Measurements from ENCODE around the gene HECTD1. TPM values are rescaled to one million over a fixed set of nuclear protein-coding genes. Genes with fewer than 3 reads are reported as not detected.

HECTD1 gene
- total RNA-seq, 4 donors from 2014 or later = 356 to 453 (median 420) TPM

DNA sequence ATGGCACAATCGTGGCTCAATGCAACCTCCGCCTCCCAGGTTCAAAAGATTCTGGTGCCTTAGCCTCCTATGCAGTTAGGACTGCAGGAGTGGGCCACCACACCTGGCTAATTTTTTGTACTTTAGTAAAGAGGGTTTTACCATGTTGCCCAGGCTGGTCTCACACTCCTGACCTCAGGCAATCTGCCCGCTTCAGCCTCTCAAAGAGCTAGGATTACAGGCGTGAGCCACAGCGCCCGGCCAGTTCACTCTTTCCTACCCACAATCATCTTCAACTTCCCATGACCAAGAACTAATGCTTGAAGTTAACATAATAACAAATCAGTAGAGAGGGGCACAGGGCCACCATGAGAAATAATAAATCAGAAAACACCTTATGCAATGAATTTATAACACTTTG lies 82.4 kb downstream of the HECTD1 start:
- no peak for ATAC-seq

DNA sequence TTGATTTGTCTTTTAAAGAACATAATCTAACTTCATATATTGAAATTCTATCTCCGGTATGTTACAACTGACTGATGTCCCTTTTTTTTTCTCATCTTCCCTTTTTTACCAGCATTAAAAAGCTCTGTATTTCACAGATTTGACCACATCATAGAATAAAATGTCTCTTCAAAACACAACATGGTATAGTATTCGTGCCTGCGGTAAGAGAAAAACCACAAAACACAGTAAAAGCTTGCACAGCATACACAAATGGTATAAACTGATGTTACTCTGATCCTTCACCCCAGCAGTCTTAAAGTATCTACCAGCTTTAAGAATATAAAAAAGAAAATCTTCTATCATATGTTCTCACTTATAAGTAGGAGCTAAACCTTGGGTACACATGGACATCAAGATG lies 83.4 kb downstream of the HECTD1 start:
- DNase-seq = no peak
- in situ Hi-C loops (cut with MboI; ENCODE audit: low sequenced_read_pairs in 4 of 4) = no loop called here
- intact Hi-C loops (cut with DNase I; ENCODE audit: low total_unique reads) = no loop called here

More for the DNA sequence above, 82.4 kb downstream of the HECTD1 start:
- no peak for TF ChIP-seq POLR2A (IDR thresholded peaks at IDR 0.05)
- TF ChIP-seq, protein P1, sequence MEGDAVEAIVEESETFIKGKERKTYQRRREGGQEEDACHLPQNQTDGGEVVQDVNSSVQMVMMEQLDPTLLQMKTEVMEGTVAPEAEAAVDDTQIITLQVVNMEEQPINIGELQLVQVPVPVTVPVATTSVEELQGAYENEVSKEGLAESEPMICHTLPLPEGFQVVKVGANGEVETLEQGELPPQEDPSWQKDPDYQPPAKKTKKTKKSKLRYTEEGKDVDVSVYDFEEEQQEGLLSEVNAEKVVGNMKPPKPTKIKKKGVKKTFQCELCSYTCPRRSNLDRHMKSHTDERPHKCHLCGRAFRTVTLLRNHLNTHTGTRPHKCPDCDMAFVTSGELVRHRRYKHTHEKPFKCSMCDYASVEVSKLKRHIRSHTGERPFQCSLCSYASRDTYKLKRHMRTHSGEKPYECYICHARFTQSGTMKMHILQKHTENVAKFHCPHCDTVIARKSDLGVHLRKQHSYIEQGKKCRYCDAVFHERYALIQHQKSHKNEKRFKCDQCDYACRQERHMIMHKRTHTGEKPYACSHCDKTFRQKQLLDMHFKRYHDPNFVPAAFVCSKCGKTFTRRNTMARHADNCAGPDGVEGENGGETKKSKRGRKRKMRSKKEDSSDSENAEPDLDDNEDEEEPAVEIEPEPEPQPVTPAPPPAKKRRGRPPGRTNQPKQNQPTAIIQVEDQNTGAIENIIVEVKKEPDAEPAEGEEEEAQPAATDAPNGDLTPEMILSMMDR (IDR thresholded peaks at IDR 0.05 in 4 of 5, conservative IDR thresholded peaks at IDR 0.05 in 1 of 5) = no peak
- Histone ChIP-seq H3K4me1 (peaks cover 0 to 7% of the 10 kb centered on the region in 2 donors), H3K9me3 (no peaks in the 10 kb centered on the region), H3K27ac (peak overlapping the region in 2 of 4 donors; percentile 0 to 32), H3K27me3 (no peaks in the 10 kb centered on the region), H3K4me3 (no peak overlapping the region), H3K36me3 (peaks cover 0 to 80% of the 10 kb centered on the region in 2 donors)
- in situ Hi-C loops (cut with MboI; ENCODE audit: low sequenced_read_pairs in 4 of 4) = no loop called here
- DNase-seq = peak in 1 of 2 donors; percentile 32
- intact Hi-C loops (cut with DNase I; ENCODE audit: low total_unique reads) = no loop called here

DNA sequence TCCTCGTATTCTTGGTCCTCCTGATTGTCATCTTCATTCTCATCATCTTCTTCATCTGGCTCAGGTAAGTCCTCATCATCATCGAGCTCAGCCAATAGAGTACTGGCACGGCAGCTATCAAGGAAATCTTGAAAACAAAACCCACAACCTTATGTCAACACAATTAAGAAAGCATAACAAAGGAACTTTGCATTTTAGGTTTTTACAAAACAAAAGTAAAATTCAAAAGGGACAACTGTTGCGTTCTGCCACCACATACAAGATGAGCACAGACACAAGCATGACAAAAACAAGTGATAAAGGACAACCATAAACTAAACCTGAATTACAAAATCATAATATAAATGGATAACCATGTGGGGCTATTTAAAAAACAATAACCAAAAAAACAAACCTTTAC lies 84.7 kb downstream of the HECTD1 start:
- no peak for TF ChIP-seq POLR2A (IDR thresholded peaks at IDR 0.05)
- TF ChIP-seq, protein P1 (IDR thresholded peaks at IDR 0.05 in 4 of 5, conservative IDR thresholded peaks at IDR 0.05 in 1 of 5) = no peak
- H3K36me3 ChIP-seq = peaks cover 0 to 84% of the 10 kb centered on the region in 2 donors
- H3K4me1 ChIP-seq = peaks cover 0 to 7% of the 10 kb centered on the region in 2 donors
- in situ Hi-C loops (cut with MboI; ENCODE audit: low sequenced_read_pairs in 4 of 4) = no loop called here
- DNase-seq (no peak), ATAC-seq (no peak)
- intact Hi-C loops (cut with DNase I; ENCODE audit: low total_unique reads) = no loop called here
- H3K4me3 ChIP-seq = no peak overlapping the region
- no peaks in the 10 kb centered on the region for H3K9me3 ChIP-seq
- H3K27ac ChIP-seq = no peak overlapping the region
- H3K27me3 ChIP-seq = no peaks in the 10 kb centered on the region

More for the DNA sequence above, 83.4 kb downstream of the HECTD1 start:
- Histone ChIP-seq H3K36me3 (peaks cover 0 to 83% of the 10 kb centered on the region in 2 donors), H3K27ac (no peak overlapping the region), H3K9me3 (no peaks in the 10 kb centered on the region), H3K4me3 (no peak overlapping the region), H3K4me1 (peaks cover 0 to 7% of the 10 kb centered on the region in 2 donors), H3K27me3 (no peaks in the 10 kb centered on the region)
- TF ChIP-seq, protein P1 (IDR thresholded peaks at IDR 0.05 in 4 of 5, conservative IDR thresholded peaks at IDR 0.05 in 1 of 5) = no peak
- ATAC-seq = no peak

DNA sequence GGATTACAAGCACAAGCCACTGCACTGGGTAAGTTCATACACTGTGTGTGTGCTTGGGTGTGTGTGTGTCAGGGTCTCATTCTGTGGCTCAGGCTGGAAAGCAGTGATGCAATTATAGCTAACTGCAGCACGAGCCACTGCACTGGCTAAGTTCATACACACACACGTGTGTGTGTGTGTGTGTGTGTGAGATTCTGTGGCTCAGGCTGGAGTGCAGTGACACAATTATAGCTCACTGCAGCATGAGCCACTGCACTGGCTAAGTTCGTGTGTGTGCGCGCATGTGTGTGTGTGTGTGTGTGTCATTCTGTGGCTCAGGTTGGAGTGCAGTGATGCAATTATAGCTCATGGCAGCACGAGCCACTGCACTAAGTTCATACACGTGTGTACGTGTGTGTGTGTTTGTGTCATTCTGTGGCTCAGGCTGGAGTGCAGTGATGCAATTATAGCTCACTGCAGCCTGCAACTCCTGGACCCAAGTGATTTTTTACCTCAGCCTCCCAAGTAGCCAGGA lies 85.4 kb downstream of the HECTD1 start:
- DNase-seq = no peak
- Histone ChIP-seq H3K27ac (no peak overlapping the region), H3K4me1 (peaks cover 0 to 7% of the 10 kb centered on the region in 2 donors), H3K27me3 (no peaks in the 10 kb centered on the region), H3K4me3 (no peak overlapping the region), H3K36me3 (peaks cover 0 to 84% of the 10 kb centered on the region in 2 donors), H3K9me3 (no peaks in the 10 kb centered on the region)
- peak; percentile 24 to 30 for ATAC-seq
- intact Hi-C loops (cut with DNase I; ENCODE audit: low total_unique reads) (no loop called here), in situ Hi-C loops (cut with MboI; ENCODE audit: low sequenced_read_pairs in 4 of 4) (no loop called here)
- TF ChIP-seq, protein P1 (IDR thresholded peaks at IDR 0.05 in 4 of 5, conservative IDR thresholded peaks at IDR 0.05 in 1 of 5) = no peak
- no peak for TF ChIP-seq POLR2A (IDR thresholded peaks at IDR 0.05)

DNA sequence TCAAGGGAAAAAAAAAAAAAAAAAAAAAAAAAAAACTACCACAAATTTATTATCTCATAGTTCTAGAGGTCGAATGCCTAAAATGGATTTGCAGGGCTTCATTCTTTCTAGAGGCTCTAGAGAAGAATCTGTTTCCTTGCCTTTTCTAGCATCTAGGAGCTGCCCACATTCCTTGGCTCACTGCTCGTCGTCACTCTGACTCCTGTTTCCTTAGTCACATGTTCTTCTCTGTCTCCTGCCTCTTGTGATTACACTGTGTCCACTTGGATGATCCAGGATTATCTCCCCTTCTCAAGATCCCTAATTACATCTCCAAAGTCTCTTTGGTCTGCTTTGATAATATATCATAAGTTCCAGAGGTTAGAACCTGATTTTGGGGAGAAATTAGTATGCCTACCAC lies 88.7 kb downstream of the HECTD1 start:
- TF ChIP-seq, protein P1 (IDR thresholded peaks at IDR 0.05 in 4 of 5, conservative IDR thresholded peaks at IDR 0.05 in 1 of 5) = no peak
- TF ChIP-seq POLR2A (IDR thresholded peaks at IDR 0.05) = no peak
- in situ Hi-C loops (cut with MboI; ENCODE audit: low sequenced_read_pairs in 4 of 4) = no loop called here
- ATAC-seq = peak; percentile 78
- no peaks in the 10 kb centered on the region for H3K27me3 ChIP-seq
- H3K9me3 ChIP-seq = no peaks in the 10 kb centered on the region
- peaks cover 0 to 97% of the 10 kb centered on the region in 2 donors for H3K36me3 ChIP-seq
- no peak overlapping the region for H3K4me3 ChIP-seq
- intact Hi-C loops (cut with DNase I; ENCODE audit: low total_unique reads) = no loop called here
- DNase-seq = no peak
- H3K4me1 ChIP-seq = no peaks in the 10 kb centered on the region
- H3K27ac ChIP-seq = peak overlapping the region; percentile 42 to 64 (median 48)
